Spleen (tissue), 11 donors: ENCODE results near the gene PIGH. TPM values are rescaled to one million over a fixed set of nuclear protein-coding genes. Genes with fewer than 3 reads are reported as not detected.

ENCODE experiments used
- DNase-seq: peaks from one replicate; pipeline ENCODE4 v3.0.0-alpha.2; 2020
- H3K27ac ChIP-seq, 8 donors: fragments of 200-600 bp; sonication (generic) in 7 of 8; 1 replicate in 4 of 8; 2 replicates in 4 of 8; pipeline versions ENCODE4 v1.5.0 to v1.8.0; 2016 to 2021; ENCODE audit warnings: inconsistent platforms in 4 of 8, mild to moderate bottlenecking in 4 of 8, moderate library complexity in 1 of 8
- H3K27me3 ChIP-seq, 7 donors: fragments of 200-600 bp; sonication (generic) in 6 of 7; replicated peaks in 1 of 7; 1 replicate in 4 of 7; 2 replicates in 3 of 7; pipeline versions ENCODE4 v1.5.0 to v1.8.0; 2016 to 2021; ENCODE audit warnings: inconsistent platforms in 3 of 7, mild to moderate bottlenecking in 1 of 7
- H3K36me3 ChIP-seq, 6 donors: fragments of 200-600 bp; sonication (generic) in 5 of 6; 1 replicate in 4 of 6; 2 replicates in 2 of 6; pipeline versions ENCODE4 v1.5.0 to v1.8.0; 2016 to 2021; ENCODE audit warnings: inconsistent platforms in 2 of 6
- H3K4me1 ChIP-seq, 6 donors: fragments of 200-600 bp; sonication (generic) in 5 of 6; 1 replicate in 3 of 6; 2 replicates in 3 of 6; pipeline versions ENCODE4 v1.5.0 to v1.8.0; 2016 to 2021; ENCODE audit warnings: inconsistent platforms in 3 of 6
- H3K4me3 ChIP-seq, 8 donors: fragments of 200-600 bp; sonication (generic) in 7 of 8; 1 replicate in 4 of 8; 2 replicates in 4 of 8; pipeline versions ENCODE4 v1.5.0 to v1.8.0; 2016 to 2021; ENCODE audit warnings: inconsistent platforms in 4 of 8, mild to moderate bottlenecking in 4 of 8, moderate library complexity in 2 of 8
- H3K9me3 ChIP-seq, 8 donors: fragments of 200-600 bp; sonication (generic) in 7 of 8; 1 replicate in 4 of 8; 2 replicates in 4 of 8; pipeline versions ENCODE4 v1.5.0 to v1.8.0; 2016 to 2021; ENCODE audit warnings: inconsistent platforms in 4 of 8
- POLR2A ChIP-seq, 3 donors: fragments of 450-650 bp; IDR thresholded peaks; one replicate each; pipeline ENCODE4 v1.5.1; 2017; ENCODE audit warnings: antibody characterized with exemption in 3 of 3, mild to moderate bottlenecking in 1 of 3
- POLR2AphosphoS5 ChIP-seq, 3 donors: sonication (generic); formaldehyde crosslinking; IDR thresholded peaks; one replicate each; pipeline ENCODE4 v1.5.1; 2017; ENCODE audit warnings: antibody characterized with exemption in 3 of 3
- WGBS, 5 donors: extraction: QIAGEN DNeasy Blood & Tissue Kit in 3 of 5; methylation state at CpG; one replicate each; pipeline versions ENCODE4 v1.1.5 to v1.1.7; 2013 to 2018; 5-methylcytosine and 5-hydroxymethylcytosine counted together
- intact Hi-C: fragments of 100-400 bp; cut with DNase I; formaldehyde crosslinking; loops from one replicate; pipeline ENCODE4 v1.15.0; 2023; ENCODE audit warnings: low total_unique reads
- polyA plus RNA-seq, 3 donors: library from polyadenylated mRNA; stranded (reverse); fragments of 200-250 nt; gene quantifications; one replicate each; pipeline ENCODE4 v1.2.1, GENCODE V29; 2013
- total RNA-seq, 7 donors: library from RNA; depleted of rRNA in 3 of 7; stranded (reverse); fragments of >200 nt in 3 of 7; fragmentation: NEBNext Ultra II Directional in 4 of 7; extraction: Animal tissue kit (Norgen Biotek cat#: 25700) in 4 of 7; gene quantifications; one replicate each; pipeline versions ENCODE4 v1.1.0 to v1.2.1, GENCODE V29; 2016 to 2021
- TF ChIP-seq, protein P1 (sequence below), 11 experiments: fragments of 200-600 bp in 7 of 11; fragments of 450-650 bp in 4 of 11; sonication (generic) in 4 of 11; IDR thresholded peaks in 8 of 11; conservative IDR thresholded peaks in 3 of 11; 1 replicate in 7 of 11; 2 replicates in 4 of 11; pipeline versions ENCODE4 v1.4.0 to v1.8.0; 2016 to 2021; ENCODE audit warnings: antibody characterized with exemption in 11 of 11, inconsistent platforms in 4 of 11, mild to moderate bottlenecking in 1 of 11
- donor health status: healthy with polysubstance abuse.
- donor health status: DM: no; HTN: no; CAD: no; lungs with moderate emphysema.
- donor health status: DM: no; HTN: no; CAD: no.
- donor health status: Bipolar disorder and iron deficiency.
- donor health status: healthy.
- donor health status: DM: no; HTN: no; CAD: no.
- donor health status: DM: yes; HTN: yes; CAD: no.

PIGH gene
- total and polyA plus RNA-seq, 10 donors = 16.3 to 43.1 (median 24.1) TPM

DNA sequence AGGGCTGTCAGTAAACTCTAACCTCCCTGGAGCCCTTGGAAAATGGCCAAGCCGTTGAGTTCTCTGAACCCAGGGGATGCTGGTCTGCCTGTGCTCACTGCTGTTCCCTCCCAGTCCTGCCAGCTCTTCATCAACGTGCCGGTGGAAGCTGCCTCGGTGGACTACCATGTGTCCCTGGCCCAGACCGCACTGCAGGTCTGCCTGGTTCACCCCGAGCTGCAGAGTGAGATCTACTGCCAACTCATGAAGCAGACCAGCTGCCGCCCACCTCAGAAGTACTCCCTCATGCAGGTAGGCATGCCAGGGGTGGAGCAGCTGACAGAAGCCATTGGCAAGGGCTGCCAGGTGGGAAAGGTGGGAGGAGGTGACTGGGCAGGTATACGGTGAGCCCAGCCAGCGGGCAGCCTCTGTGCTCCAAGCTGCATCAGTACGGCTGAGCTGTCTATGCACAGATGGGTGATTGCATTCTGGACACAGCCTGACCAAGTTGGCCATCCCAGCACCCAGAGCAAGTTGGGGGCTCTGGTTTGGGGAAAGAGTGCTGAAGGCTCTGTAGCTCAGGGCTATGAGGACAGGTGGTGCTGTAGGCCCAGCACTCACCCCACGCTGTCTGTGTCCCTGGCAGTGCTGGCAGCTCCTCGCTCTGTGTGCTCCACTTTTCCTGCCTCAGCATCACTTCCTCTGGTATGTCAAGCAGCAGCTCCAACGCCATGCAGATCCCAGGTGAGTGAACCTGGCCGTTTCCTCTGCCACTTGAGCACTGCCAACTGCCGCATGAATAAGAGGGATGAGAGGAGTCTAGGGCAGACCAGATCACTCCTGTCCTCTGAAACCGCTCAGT is 21.9 kb downstream of the PIGH start:
- 81 to 92% (median 85%) methylated on average over 9 to 16 of the region's 16 CpGs for WGBS, 5 donors
- no peak for TF ChIP-seq POLR2AphosphoS5 (IDR thresholded peaks at IDR 0.05)
- no peak for TF ChIP-seq POLR2A (IDR thresholded peaks at IDR 0.05)
- TF ChIP-seq, protein P1, sequence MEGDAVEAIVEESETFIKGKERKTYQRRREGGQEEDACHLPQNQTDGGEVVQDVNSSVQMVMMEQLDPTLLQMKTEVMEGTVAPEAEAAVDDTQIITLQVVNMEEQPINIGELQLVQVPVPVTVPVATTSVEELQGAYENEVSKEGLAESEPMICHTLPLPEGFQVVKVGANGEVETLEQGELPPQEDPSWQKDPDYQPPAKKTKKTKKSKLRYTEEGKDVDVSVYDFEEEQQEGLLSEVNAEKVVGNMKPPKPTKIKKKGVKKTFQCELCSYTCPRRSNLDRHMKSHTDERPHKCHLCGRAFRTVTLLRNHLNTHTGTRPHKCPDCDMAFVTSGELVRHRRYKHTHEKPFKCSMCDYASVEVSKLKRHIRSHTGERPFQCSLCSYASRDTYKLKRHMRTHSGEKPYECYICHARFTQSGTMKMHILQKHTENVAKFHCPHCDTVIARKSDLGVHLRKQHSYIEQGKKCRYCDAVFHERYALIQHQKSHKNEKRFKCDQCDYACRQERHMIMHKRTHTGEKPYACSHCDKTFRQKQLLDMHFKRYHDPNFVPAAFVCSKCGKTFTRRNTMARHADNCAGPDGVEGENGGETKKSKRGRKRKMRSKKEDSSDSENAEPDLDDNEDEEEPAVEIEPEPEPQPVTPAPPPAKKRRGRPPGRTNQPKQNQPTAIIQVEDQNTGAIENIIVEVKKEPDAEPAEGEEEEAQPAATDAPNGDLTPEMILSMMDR (IDR thresholded peaks at IDR 0.05 in 8 of 11, conservative IDR thresholded peaks at IDR 0.05 in 3 of 11) = no peak
- H3K9me3 ChIP-seq = no peaks in the 10 kb centered on the region
- no peaks in the 10 kb centered on the region for H3K27me3 ChIP-seq
- intact Hi-C loops = no loop called here
- no peak overlapping the region for H3K4me3 ChIP-seq
- DNase-seq = peak; percentile 69
- no peaks in the 10 kb centered on the region for H3K4me1 ChIP-seq
- H3K36me3 ChIP-seq = peaks cover 0 to 7% (median 0%) of the 10 kb centered on the region in 6 donors
- no peak overlapping the region for H3K27ac ChIP-seq

DNA sequence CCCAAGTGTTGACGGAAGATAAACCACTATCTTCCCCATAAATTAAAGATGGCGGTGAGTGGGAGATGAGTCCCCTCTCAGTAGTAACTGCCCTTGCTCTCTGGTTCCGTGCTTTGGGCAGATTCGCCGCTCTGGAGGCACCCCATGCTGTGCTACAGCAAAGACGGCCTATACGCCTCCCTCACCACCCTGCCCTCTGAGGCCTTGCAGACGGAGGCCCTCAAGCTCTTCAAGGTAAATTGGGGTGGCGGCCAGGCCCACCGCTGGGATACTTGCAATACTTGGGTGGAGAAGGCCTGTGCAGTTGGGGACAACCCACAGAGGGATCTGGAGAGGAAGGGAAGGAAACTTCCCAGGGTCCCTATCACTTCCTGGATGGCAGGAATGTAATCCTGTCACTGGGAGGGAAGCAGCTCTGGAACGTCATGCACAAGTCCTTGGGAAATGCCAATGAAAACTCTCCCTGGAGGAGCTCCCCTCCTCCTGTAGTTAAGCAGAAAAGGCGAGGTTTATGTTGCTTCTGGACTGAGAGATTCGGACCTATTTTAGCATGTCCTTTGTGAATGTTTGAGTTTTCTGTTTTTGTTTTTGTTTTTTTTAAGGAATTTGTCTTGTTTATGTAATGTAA is 22.8 kb downstream of the PIGH start:
- Histone ChIP-seq H3K36me3 (peaks cover 0 to 7% (median 0%) of the 10 kb centered on the region in 6 donors), H3K4me3 (no peak overlapping the region), H3K27me3 (no peaks in the 10 kb centered on the region), H3K9me3 (no peaks in the 10 kb centered on the region), H3K4me1 (no peaks in the 10 kb centered on the region), H3K27ac (peak overlapping the region in 1 of 8 donors; percentile 42)
- intact Hi-C loops = no loop called here
- TF ChIP-seq POLR2AphosphoS5 (IDR thresholded peaks at IDR 0.05) (no peak), POLR2A (IDR thresholded peaks at IDR 0.05) (no peak)
- TF ChIP-seq, protein P1 (IDR thresholded peaks at IDR 0.05 in 8 of 11, conservative IDR thresholded peaks at IDR 0.05 in 3 of 11) = no peak
- DNase-seq = peak; percentile 56
- WGBS, 5 donors = 75 to 82% (median 79%) methylated on average over 13 of the region's 13 CpGs

DNA sequence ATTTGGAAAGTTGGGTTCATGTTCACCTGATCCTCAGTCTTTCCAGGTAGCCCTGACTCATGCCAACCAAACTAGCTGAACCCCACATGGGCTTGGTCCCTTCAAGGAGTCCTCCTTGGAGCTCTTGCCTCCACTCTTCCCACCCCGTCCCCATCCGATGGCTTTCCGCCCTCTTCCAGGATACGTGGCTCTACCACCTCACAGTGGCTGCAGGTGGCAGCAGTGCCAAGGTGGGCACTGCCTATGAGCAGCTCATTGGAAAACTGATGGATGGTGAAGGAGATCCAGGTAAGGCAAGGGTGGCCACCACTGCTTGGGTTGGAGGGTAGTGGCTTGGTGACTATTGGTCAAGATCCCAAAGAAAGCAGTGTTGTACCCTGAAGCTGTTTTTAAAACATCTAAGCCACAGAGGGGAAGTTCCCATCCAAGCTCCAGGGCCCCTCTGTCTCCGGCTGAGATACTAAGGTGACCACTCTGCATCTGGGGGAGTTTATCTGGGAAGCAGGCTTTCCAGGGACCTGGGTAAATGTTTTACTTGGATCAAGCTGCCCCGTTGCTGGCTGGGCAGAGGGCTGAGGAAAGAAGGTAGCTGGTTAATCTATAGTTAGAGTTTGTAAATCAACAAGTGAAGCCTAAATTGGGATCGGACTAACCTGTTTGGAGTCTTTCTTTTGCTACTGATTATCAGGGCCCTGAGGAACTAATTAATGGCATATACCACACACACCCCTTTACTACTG is 23.7 kb downstream of the PIGH start:
- TF ChIP-seq POLR2A (IDR thresholded peaks at IDR 0.05) = no peak
- DNase-seq = peak; percentile 55
- intact Hi-C loops = no loop called here

DNA sequence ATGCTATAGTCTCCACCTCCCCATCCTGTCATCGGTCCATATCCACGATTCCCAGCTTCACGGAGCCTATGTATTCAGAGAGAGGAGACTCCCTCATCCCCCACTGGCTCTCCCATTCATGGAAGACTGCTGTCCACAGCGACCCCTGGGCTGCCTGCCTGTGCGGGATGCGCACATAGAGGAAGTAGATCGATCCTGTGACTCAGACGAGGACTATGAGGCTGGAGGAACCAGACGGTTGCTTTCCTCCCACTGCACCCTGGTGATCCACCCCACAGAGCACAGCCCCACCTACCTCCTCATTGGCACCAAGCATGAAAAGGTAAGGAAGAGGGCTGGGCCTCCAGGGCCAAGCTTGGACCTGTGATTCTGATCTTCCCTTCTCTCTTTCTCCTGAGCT is 24.4 kb downstream of the PIGH start:
- no peaks in the 10 kb centered on the region for H3K27me3 ChIP-seq
- 56 to 72% (median 60%) methylated on average over 9 of the region's 9 CpGs for WGBS, 5 donors
- no peak overlapping the region for H3K4me3 ChIP-seq
- H3K9me3 ChIP-seq = no peaks in the 10 kb centered on the region
- no peaks in the 10 kb centered on the region for H3K4me1 ChIP-seq
- peak; percentile 65 for DNase-seq
- TF ChIP-seq, protein P1 (IDR thresholded peaks at IDR 0.05 in 8 of 11, conservative IDR thresholded peaks at IDR 0.05 in 3 of 11) = no peak
- TF ChIP-seq POLR2A (IDR thresholded peaks at IDR 0.05) = no peak
- no peak for TF ChIP-seq POLR2AphosphoS5 (IDR thresholded peaks at IDR 0.05)
- H3K36me3 ChIP-seq = peaks cover 0 to under 1% (median 0%) of the 10 kb centered on the region in 6 donors
- no peak overlapping the region for H3K27ac ChIP-seq
- intact Hi-C loops = no loop called here

More for the DNA sequence above, 23.7 kb downstream of the PIGH start:
- Histone ChIP-seq H3K27me3 (no peaks in the 10 kb centered on the region), H3K4me1 (no peaks in the 10 kb centered on the region), H3K4me3 (no peak overlapping the region), H3K36me3 (peaks cover 0 to 7% (median 0%) of the 10 kb centered on the region in 6 donors), H3K27ac (no peak overlapping the region), H3K9me3 (no peaks in the 10 kb centered on the region)
- WGBS, 5 donors = 92 to 97% (median 95%) methylated on average over 7 of the region's 7 CpGs
